CD4-positive, alpha-beta T cell treated with Interferon alpha-2 for 1 hour (primary cell): ENCODE measurements around the gene TLR4.

Experiments used
- DNase-seq, 2 donors: peaks; one replicate each; pipeline ENCODE4 v3.0.0-alpha.2; 2020 to 2022

TLR4 gene

GRCh38 chr9:117746263-117746662 lies 42.1 kb downstream of the TLR4 start:
- no peak for DNase-seq

GRCh38 chr9:117747386-117747970 lies 43.3 kb downstream of the TLR4 start:
- no peak for DNase-seq

DNA sequence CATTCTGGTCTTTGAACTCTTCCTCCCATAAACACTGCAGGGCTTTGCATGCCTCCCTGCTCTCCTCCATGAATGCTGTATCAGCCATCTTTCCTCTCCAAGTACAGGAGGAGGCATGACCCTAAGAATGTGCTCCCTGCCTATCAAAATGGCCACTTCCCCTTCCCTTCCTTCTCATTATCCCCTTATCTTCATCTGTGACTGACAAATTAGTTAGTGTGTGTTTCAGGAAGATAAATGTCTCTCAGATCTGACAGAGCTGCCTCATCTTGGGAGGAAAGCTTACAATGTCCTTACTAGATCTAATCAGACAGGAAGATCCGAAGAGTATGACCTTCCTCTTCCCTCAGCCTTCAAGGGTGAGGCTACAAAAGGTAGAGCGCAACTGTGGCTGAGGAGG lies 46.2 kb downstream of the TLR4 start:
- no peak for DNase-seq

- DNase-seq, result no peak
Observed at GRCh38 chr9:117752894-117753293, 48.7 kb downstream of the TLR4 start.

DNA sequence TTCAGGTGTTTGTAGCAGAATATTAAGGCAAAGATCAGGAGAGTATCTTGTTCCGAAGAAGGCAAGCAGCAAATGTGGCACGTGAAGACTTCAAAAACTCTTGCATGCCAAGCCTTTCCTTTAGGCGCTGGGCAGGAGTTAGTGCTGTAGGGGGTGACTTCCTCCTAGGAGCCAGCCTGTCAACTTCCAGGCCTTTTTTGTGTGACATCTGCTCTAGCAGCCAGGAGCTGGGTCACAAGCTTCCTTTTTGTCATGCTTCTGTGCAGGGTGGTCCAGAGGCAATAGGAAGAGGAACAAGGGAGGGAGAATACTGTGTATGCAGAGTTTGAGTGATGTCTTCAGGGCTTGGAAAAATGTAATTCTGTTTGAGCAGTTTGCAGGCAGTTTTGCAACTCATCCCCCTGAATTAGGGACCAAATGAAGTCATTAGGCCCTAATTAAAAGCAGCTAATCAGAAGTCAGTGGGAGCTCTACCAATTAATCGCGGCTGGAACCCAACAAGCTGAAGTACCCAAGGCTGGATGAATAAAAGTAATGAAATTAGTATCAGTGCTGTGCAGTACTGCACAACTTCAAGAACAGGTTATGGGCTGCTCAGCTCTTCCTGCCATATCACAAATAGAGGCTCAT lies 53.5 kb downstream of the TLR4 start:
- DNase-seq, result no peak

DNA sequence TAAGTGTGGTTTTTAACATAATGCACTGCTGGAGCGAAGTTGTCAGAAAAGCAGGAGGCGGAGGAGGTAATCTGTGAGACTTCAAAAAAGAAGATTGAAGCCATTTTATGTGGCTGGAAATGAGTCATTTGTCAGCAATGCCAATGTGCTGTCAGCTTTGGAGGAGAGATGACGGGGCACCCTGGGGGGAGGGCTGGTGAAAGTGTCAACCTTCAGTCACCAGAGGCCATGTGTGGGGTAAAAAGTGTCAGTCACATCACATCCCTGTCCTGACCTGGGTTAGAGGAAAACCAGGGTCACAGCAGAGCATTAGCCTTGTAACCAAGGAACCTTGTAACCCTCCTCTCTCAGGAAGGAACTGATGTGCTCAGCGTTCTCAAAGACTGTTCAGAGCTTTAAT lies 59.1 kb downstream of the TLR4 start:
- DNase-seq, result no peak

DNA sequence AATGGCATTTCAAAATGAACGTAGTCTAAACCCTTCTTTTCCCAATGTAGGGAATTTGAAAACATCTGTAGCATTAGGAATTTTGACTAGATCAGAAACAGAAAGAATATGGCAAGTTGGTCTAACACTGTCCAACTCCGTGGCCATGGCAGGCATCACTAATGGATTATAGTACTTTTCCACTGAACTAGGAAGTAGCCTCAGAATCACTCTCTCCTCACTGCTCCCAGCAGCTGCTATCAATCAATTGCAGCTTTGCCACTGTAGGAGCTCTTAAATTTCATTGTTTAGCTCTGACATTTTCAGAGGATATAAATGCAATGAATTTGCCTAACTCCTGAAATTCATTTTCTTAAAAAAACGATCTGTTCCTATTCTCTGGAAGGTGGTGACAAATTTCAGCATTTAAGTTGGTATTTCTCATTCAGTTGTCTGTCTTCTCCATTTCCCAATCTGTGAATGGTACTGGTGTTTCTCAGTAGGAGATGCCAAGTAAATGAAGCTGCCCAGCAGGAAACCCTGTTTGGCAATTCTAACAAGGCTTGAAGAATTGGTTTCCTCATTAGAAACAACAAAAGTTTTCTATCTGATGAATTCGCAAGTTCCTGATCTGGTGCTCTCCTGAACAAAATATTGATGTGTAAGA lies 64.7 kb downstream of the TLR4 start:
- DNase-seq, result no peak

DNA sequence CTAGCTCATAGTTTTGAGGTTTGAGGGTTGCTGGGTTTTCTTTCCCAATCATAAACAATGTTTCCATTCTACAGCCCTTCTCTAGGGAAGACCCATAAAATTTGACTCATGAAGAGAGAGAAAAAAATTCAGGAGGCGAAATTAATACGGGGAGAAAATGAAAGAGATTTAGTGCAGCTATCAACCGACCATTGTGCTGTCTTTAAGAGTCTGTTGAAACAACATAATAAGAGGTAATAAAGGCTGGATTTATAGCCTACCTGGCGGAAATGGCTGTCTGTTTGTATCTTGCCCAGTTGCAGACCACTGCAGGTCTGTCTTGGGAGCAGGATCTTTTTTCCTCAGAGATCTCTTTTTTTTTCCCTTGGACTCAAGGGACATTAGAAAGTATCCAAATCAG lies 66.9 kb downstream of the TLR4 start:
- DNase-seq, result no peak

DNA sequence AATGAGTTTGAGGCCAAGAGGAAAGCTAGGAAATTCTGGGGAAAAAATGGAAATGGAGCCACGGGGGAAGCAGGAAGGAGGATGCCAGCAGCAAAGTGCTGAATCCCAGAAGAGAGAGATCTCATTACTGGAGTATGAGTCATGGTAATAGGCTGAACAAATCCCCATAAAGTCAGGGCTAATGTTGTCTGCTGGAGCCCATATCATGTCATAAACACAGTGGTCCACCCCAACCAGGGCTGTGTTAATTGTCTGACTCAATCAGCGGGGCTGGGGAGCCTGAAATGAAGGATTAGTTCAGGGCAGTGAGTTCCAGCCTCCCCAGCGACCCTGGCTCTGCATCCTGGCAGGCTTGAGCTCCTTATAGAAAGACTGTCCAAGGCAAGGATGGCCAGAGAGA lies 68.8 kb downstream of the TLR4 start:
- no peak for DNase-seq
